ENCODE measurements around the gene SH3RF1.

Gene SH3RF1

GRCh38 chr4:169163947-169164668 lies 106.6 kb downstream of the SH3RF1 start:
- no peak for DNase-seq (ENCODE audit: low read depth in 2 of 2)

- DNase-seq (ENCODE audit: low read depth in 2 of 2): no peak
Measured at GRCh38 chr4:169163495-169163894, 107.3 kb downstream of the SH3RF1 start.

- DNase-seq (ENCODE audit: low read depth in 2 of 2): no peak
Measured at GRCh38 chr4:169160825-169161224, 109.9 kb downstream of the SH3RF1 start.

GRCh38 chr4:169159624-169160171 lies 111.1 kb downstream of the SH3RF1 start:
- DNase-seq (ENCODE audit: low read depth in 2 of 2): no peak

- DNase-seq (ENCODE audit: low read depth in 2 of 2): no peak
Measured at GRCh38 chr4:169158861-169159260, 111.9 kb downstream of the SH3RF1 start.

GRCh38 chr4:169158046-169158445 lies 112.7 kb downstream of the SH3RF1 start:
- no peak for DNase-seq (ENCODE audit: low read depth in 2 of 2)

GRCh38 chr4:169156392-169156791 lies 114.4 kb downstream of the SH3RF1 start:
- DNase-seq (ENCODE audit: low read depth in 2 of 2): no peak

- DNase-seq (ENCODE audit: low read depth in 2 of 2): no peak
Measured at GRCh38 chr4:169154121-169154520, 116.6 kb downstream of the SH3RF1 start.

- no peak for DNase-seq (ENCODE audit: low read depth in 2 of 2)
Measured at GRCh38 chr4:169153481-169154087, 117.2 kb downstream of the SH3RF1 start.

GRCh38 chr4:169152899-169153298 lies 117.9 kb downstream of the SH3RF1 start:
- no peak for DNase-seq (ENCODE audit: low read depth in 2 of 2)

GRCh38 chr4:169152098-169152497 lies 118.7 kb downstream of the SH3RF1 start:
- no peak for DNase-seq (ENCODE audit: low read depth in 2 of 2)

GRCh38 chr4:169151671-169152070 lies 119.1 kb downstream of the SH3RF1 start:
- no peak for DNase-seq (ENCODE audit: low read depth in 2 of 2)

- DNase-seq (ENCODE audit: low read depth in 2 of 2): no peak
Measured at GRCh38 chr4:169150806-169151205, 120.0 kb downstream of the SH3RF1 start.

GRCh38 chr4:169148885-169149284 lies 121.9 kb downstream of the SH3RF1 start:
- DNase-seq (ENCODE audit: low read depth in 2 of 2): no peak

- no peak for DNase-seq (ENCODE audit: low read depth in 2 of 2)
Measured at GRCh38 chr4:169147191-169147590, 123.6 kb downstream of the SH3RF1 start.

GRCh38 chr4:169144061-169144600 lies 126.6 kb downstream of the SH3RF1 start:
- no peak for DNase-seq (ENCODE audit: low read depth in 2 of 2)

- DNase-seq (ENCODE audit: low read depth in 2 of 2): no peak
Measured at GRCh38 chr4:169143335-169143734, 127.4 kb downstream of the SH3RF1 start.

GRCh38 chr4:169142906-169143305 lies 127.8 kb downstream of the SH3RF1 start:
- no peak for DNase-seq (ENCODE audit: low read depth in 2 of 2)

GRCh38 chr4:169142391-169142790 lies 128.4 kb downstream of the SH3RF1 start:
- DNase-seq (ENCODE audit: low read depth in 2 of 2): no peak

- DNase-seq (ENCODE audit: low read depth in 2 of 2): no peak
Measured at GRCh38 chr4:169139021-169139420, 131.7 kb downstream of the SH3RF1 start.

- no peak for DNase-seq (ENCODE audit: low read depth in 2 of 2)
Measured at GRCh38 chr4:169137558-169137920, 133.2 kb downstream of the SH3RF1 start.

GRCh38 chr4:169136796-169137557 lies 133.8 kb downstream of the SH3RF1 start:
- DNase-seq (ENCODE audit: low read depth in 2 of 2): no peak
